ENCODE measurements around the gene LY6G6D. TPM values are rescaled to one million over a fixed set of nuclear protein-coding genes. Genes with fewer than 3 reads are reported as not detected.

LY6G6D gene
- total RNA-seq, 1 experiment from 2014 or later = not detected

- DNase-seq (ENCODE audit: low spot score) = no peak
These were observed 3.9 kb downstream of the LY6G6D start for GRCh38 chr6:31719001-31719400.

GRCh38 chr6:31720196-31720770 lies 5.1 kb downstream of the LY6G6D start:
- DNase-seq (ENCODE audit: low spot score) = peak; percentile 46

- no peak for DNase-seq (ENCODE audit: low spot score)
These were observed 6.3 kb downstream of the LY6G6D start, which contains the start of gene LY6G6C for GRCh38 chr6:31721351-31722020. Gene LY6G6C (minus strand): TSS chr6:31721746. CDS start chr6:31721679, 67 bp downstream.

- DNase-seq (ENCODE audit: low spot score) = no peak
These were observed 7.0 kb downstream of the LY6G6D start for GRCh38 chr6:31722173-31722572.

- no peak for DNase-seq (ENCODE audit: low spot score)
These were observed 8.3 kb downstream of the LY6G6D start, which contains the start of gene MPIG6B for GRCh38 chr6:31723245-31723979. Gene MPIG6B (plus strand): TSS chr6:31723373. CDS start chr6:31723384, 11 bp downstream.

GRCh38 chr6:31723980-31724691 lies 9.0 kb downstream of the LY6G6D start:
- no peak for DNase-seq (ENCODE audit: low spot score)

- DNase-seq (ENCODE audit: low spot score) = no peak
These were observed 10.6 kb downstream of the LY6G6D start for GRCh38 chr6:31725502-31726350.

- no peak for DNase-seq (ENCODE audit: low spot score)
These were observed 12.0 kb downstream of the LY6G6D start for GRCh38 chr6:31727034-31727716.

- no peak for DNase-seq (ENCODE audit: low spot score)
These were observed 12.8 kb downstream of the LY6G6D start for GRCh38 chr6:31727717-31728671.

GRCh38 chr6:31728767-31729514 lies 13.8 kb downstream of the LY6G6D start, which contains the start of gene DDAH2:
Gene DDAH2 (minus strand): TSS chr6:31729299. CDS start chr6:31729161, 138 bp downstream.
- DNase-seq (ENCODE audit: low spot score) = no peak

- peak; percentile 95 for DNase-seq (ENCODE audit: low spot score)
These were observed 14.4 kb downstream of the LY6G6D start for GRCh38 chr6:31729515-31729978.

GRCh38 chr6:31729979-31730630 lies 15.0 kb downstream of the LY6G6D start:
- peak; percentile 95 for DNase-seq (ENCODE audit: low spot score)

- DNase-seq (ENCODE audit: low spot score) = peak; percentile 29
These were observed 15.5 kb downstream of the LY6G6D start for GRCh38 chr6:31730631-31731086.

GRCh38 chr6:31732029-31732428 lies 16.9 kb downstream of the LY6G6D start:
- DNase-seq (ENCODE audit: low spot score) = no peak

GRCh38 chr6:31733734-31734133 lies 18.6 kb downstream of the LY6G6D start:
- DNase-seq (ENCODE audit: low spot score) = no peak

- DNase-seq (ENCODE audit: low spot score) = no peak
These were observed 19.2 kb downstream of the LY6G6D start for GRCh38 chr6:31734247-31734820.

- DNase-seq (ENCODE audit: low spot score) = peak; percentile 55
These were observed 19.8 kb downstream of the LY6G6D start for GRCh38 chr6:31734821-31735406.
